Central memory CD8-positive, alpha-beta T cell (primary cell): ENCODE data around the gene ITFG1.
"Not testable (repeated sequence)": the region's sequence is repeated elsewhere in the genome, so short reads cannot be mapped to it uniquely, and the experiment has no call there.

Experiments used
- ATAC-seq: fragments of 150-1000 bp; cut with Tn5 transposase; replicated peaks from 2 replicates; pipeline ENCODE4 v1.10.0; 2022; ENCODE audit warnings: mild to moderate bottlenecking, moderate FRiP score, moderate number of reproducible peaks; ENCODE audit not compliant: poor library complexity, severe bottlenecking; ENCODE audit errors: extremely low read depth
- DNase-seq, 2 donors: peaks; one replicate each; pipeline ENCODE4 v3.0.0; 2021; ENCODE audit warnings: low spot score in 2 of 2
- H3K27ac Mint-ChIP-seq: one replicate; pipeline ENCODE4 v1.8.0; 2022; ENCODE audit warnings: low read depth, mild to moderate bottlenecking, moderate library complexity, mixed read lengths
- H3K27me3 Mint-ChIP-seq: one replicate; pipeline ENCODE4 v1.8.0; 2022; ENCODE audit warnings: mixed read lengths
- H3K36me3 Mint-ChIP-seq: one replicate; pipeline ENCODE4 v1.8.0; 2022; ENCODE audit warnings: mild to moderate bottlenecking, moderate library complexity, mixed read lengths; ENCODE audit not compliant: insufficient read depth
- H3K4me1 Mint-ChIP-seq: one replicate; pipeline ENCODE4 v1.8.0; 2022; ENCODE audit warnings: mixed read lengths
- H3K4me3 Mint-ChIP-seq: one replicate; pipeline ENCODE4 v1.8.0; 2022; ENCODE audit warnings: mild to moderate bottlenecking, moderate library complexity, mixed read lengths
- H3K9me3 Mint-ChIP-seq: one replicate; pipeline ENCODE4 v1.8.0; 2022; ENCODE audit warnings: mixed read lengths

The ITFG1 gene

DNA sequence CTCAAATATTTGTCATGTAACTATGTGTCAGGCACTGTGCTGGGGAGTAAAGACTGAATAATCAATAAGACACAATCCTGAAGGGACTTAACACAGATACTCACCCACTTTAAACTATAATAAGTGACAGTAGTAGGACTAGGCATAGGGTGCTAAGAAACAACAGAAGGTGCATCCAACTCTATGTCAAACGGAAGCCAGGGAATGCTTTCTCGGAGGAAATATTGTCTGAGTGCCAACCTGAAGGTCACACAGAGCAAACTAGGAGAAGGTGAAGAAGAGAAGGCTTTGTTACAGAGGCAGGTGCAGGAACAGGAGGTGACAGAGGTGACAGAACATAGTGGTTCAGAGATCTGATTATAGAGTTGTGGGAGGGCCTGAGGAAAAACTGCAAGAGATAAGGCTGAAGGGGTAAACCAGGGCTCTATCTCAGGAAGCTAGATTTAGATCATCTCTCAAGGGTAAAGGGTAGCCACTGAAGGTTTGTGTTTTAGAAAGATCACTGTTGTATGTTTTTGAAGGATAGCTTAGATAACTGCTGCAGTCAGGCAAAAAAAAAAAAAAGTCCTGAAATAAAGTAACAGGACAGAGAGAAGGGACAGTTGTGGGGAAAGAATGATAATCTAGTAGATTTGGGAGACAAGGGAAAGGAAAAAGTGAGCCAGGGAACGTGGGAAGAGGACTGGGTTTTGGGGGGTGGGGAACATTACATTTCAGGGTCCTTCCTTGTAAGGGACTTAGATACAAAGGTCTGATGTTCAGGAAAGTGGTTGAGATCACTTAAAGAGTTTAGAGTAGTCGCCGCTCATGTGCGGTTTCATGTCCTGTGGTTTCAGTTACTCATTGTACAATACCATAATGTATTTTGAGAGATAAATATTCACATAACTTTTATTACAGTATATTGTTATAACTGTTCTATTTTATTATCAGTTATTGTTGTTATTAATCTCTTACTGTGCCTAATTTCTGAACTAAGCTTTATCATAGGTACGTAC is 231.5 kb downstream of the ITFG1 start:
- peaks cover 10% of the 10 kb centered on the region for H3K36me3 Mint-ChIP-seq
- DNase-seq (no peak), ATAC-seq (no peak)
- no peaks in the 10 kb centered on the region for H3K9me3 Mint-ChIP-seq
- H3K4me1 Mint-ChIP-seq, result peaks cover 5% of the 10 kb centered on the region
- no peaks in the 10 kb centered on the region for H3K27me3 Mint-ChIP-seq
- H3K4me3 Mint-ChIP-seq, result no peak overlapping the region
- no peak overlapping the region for H3K27ac Mint-ChIP-seq

GRCh38 chr16:47228241-47228640 is 232.6 kb downstream of the ITFG1 start:
- Mint-ChIP-seq H3K4me3 (no peak overlapping the region), H3K27ac (no peak overlapping the region), H3K27me3 (no peaks in the 10 kb centered on the region), H3K36me3 (peaks cover 10% of the 10 kb centered on the region), H3K4me1 (peaks cover 5% of the 10 kb centered on the region), H3K9me3 (no peaks in the 10 kb centered on the region)
- DNase-seq, result no peak
- ATAC-seq, result no peak

DNA sequence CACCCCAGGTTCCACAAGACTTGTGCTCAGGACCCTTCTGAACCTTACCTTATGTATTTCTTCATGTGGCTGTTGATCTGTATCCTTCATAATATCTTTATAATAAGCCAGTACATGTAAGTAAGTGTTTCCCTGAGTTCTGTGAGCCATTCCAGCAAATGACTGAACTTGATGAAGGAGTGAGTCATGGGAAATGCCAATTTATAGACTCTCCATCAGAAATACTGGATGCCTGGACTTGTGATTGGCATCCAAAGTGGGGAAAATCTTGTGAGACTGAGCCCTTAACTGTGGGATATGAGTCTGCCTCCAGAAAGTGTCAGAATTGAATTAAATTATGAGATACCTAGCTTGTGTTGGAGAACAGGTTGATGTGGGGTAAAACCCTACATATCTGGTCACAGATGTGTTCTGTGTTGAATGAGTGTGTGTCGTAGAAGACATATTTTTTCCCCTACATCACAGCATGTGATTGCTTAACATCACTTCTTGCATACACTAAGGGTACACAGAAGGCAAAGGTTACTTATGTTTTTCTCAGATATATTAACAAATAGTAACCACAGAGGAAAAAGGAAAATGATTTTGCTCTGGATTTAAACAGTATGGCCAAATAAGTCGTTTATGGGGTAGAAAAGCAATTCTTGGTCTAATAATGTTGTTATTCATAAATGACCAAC is 247.0 kb downstream of the ITFG1 start:
- H3K27ac Mint-ChIP-seq, result no peak overlapping the region
- H3K9me3 Mint-ChIP-seq, result no peaks in the 10 kb centered on the region
- no peaks in the 10 kb centered on the region for H3K4me1 Mint-ChIP-seq
- DNase-seq (no peak), ATAC-seq (no peak)
- peaks cover 20% of the 10 kb centered on the region for H3K36me3 Mint-ChIP-seq
- H3K27me3 Mint-ChIP-seq, result no peaks in the 10 kb centered on the region
- no peak overlapping the region for H3K4me3 Mint-ChIP-seq

DNA sequence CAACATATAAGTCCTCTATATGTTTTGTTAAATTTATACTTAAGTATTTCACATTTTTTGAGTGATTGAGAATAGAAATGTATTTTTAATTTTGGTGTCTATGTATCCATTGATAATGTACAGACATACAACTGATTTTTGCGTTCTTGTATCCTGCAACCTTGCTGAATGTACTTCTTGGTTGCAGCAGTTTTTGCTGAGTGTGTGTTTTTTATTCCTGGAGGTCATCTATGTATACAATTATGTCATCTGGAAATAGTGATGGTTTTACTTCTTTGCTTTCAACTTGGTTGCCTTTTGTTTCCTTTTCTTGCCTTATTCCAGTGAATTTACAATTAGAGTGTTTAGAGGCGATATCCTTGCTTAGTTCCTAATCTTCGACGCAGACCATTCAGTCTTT is 249.6 kb downstream of the ITFG1 start:
- no peaks in the 10 kb centered on the region for H3K9me3 Mint-ChIP-seq
- H3K36me3 Mint-ChIP-seq, result peaks cover 12% of the 10 kb centered on the region
- no peak overlapping the region for H3K4me3 Mint-ChIP-seq
- no peak overlapping the region for H3K27ac Mint-ChIP-seq
- ATAC-seq, result no peak
- H3K4me1 Mint-ChIP-seq, result no peaks in the 10 kb centered on the region
- H3K27me3 Mint-ChIP-seq, result no peaks in the 10 kb centered on the region
- no peak for DNase-seq

- Mint-ChIP-seq H3K4me3 (no peak overlapping the region), H3K4me1 (no peaks in the 10 kb centered on the region), H3K36me3 (peaks cover 2% of the 10 kb centered on the region)
Observed at GRCh38 chr16:47204736-47205504, 255.9 kb downstream of the ITFG1 start.

DNA sequence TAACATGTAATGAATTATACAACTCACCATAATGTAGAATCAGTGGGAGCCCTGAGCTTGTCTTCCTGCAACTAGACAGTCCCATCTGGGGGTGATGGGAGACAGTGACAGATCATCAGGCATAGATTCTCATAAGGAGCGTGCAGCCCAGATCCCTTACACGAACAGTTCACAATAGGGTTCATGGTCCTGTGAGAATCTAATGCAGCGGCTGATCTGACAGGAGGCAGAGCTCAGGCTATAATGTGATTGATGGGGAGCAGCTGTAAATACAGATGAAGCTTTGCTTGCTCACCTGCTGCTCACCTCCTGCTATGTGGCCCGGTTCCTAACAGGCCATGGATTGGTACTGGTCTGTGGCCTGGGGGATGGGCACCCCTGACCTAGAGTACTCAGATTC is 257.4 kb downstream of the ITFG1 start:
- H3K27me3 Mint-ChIP-seq, H3K4me1 Mint-ChIP-seq, H3K36me3 Mint-ChIP-seq, ATAC-seq, H3K9me3 Mint-ChIP-seq, H3K27ac Mint-ChIP-seq, H3K4me3 Mint-ChIP-seq, DNase-seq: not testable (repeated sequence)

More at GRCh38 chr16:47204736-47205504, 255.9 kb downstream of the ITFG1 start:
- ATAC-seq (no peak), DNase-seq (no peak)
- Mint-ChIP-seq H3K27me3 (no peaks in the 10 kb centered on the region), H3K9me3 (no peaks in the 10 kb centered on the region), H3K27ac (no peak overlapping the region)

DNA sequence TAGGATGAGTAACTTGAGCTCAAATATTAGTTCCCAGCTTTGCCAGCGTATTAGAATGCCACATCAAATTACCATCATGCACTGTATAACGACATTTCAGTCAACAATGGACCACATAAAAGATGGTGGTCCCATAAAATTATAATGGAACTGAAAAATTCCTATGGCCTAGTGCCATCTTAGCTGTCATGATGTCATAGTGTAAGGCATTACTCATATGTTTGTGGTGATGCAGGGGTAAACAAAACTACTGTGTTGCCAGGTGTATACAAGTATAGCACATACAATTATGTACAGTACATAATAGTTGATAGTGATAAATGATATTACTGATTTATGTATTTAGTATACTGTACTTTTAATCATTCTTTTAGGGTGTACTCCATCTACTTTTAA is 262.7 kb downstream of the ITFG1 start:
- Mint-ChIP-seq H3K36me3 (no peaks in the 10 kb centered on the region), H3K4me3 (no peak overlapping the region)

DNA sequence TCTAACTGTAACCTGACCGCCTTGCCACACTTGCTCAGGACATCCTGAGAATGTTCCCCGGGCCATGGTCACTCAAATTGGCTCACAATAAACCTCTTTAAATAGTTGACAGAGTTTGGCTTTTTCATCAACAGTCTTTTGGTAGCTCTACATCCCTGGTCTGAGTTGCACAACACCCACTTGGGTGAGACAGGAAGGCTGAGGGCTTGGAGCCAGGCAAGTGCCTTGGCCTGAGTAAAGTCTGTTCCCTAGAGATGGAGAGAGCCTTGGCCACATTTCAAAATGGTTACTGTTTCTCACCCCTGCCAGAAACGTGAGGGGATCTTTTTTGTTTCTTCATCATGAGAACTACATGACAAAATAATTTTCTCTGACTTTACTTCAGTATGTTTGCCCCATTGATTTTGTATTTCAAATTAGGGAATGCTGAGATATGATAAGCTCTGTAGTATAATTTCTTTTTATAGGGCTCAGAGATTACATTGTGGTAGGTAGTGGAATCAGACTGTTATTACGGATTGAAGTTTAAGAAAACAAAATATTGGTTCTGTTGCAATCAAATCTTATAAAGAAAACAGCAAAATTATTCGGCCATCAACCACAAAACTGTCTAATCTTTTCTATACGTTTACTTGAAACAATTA is 263.2 kb downstream of the ITFG1 start:
- H3K9me3 Mint-ChIP-seq, result no peaks in the 10 kb centered on the region
- H3K27ac Mint-ChIP-seq, result no peak overlapping the region
- H3K36me3 Mint-ChIP-seq, result no peaks in the 10 kb centered on the region
- DNase-seq (no peak), ATAC-seq (no peak)
- no peaks in the 10 kb centered on the region for H3K4me1 Mint-ChIP-seq
- no peak overlapping the region for H3K4me3 Mint-ChIP-seq
- H3K27me3 Mint-ChIP-seq, result no peaks in the 10 kb centered on the region

More for the DNA sequence above, 262.7 kb downstream of the ITFG1 start:
- ATAC-seq, result no peak
- no peaks in the 10 kb centered on the region for H3K9me3 Mint-ChIP-seq
- no peaks in the 10 kb centered on the region for H3K27me3 Mint-ChIP-seq
- no peak for DNase-seq
- no peaks in the 10 kb centered on the region for H3K4me1 Mint-ChIP-seq
- H3K27ac Mint-ChIP-seq, result no peak overlapping the region

- peak overlapping the region; percentile 14 for H3K27ac Mint-ChIP-seq
- H3K4me1 Mint-ChIP-seq, result no peaks in the 10 kb centered on the region
- H3K27me3 Mint-ChIP-seq, result no peaks in the 10 kb centered on the region
- H3K4me3 Mint-ChIP-seq, result no peak overlapping the region
- DNase-seq, result no peak
- no peak for ATAC-seq
- no peaks in the 10 kb centered on the region for H3K9me3 Mint-ChIP-seq
- peaks cover 1% of the 10 kb centered on the region for H3K36me3 Mint-ChIP-seq
Observed at GRCh38 chr16:47196457-47196856, 264.4 kb downstream of the ITFG1 start.

GRCh38 chr16:47182318-47182717 is 278.5 kb downstream of the ITFG1 start:
- Mint-ChIP-seq H3K36me3 (peaks cover 2% of the 10 kb centered on the region), H3K4me1 (no peaks in the 10 kb centered on the region), H3K27ac (no peak overlapping the region), H3K9me3 (no peaks in the 10 kb centered on the region), H3K4me3 (no peak overlapping the region), H3K27me3 (no peaks in the 10 kb centered on the region)
- ATAC-seq (no peak), DNase-seq (no peak)

- H3K27ac Mint-ChIP-seq, result peak overlapping the region; percentile 25
- not testable (repeated sequence) for H3K9me3 Mint-ChIP-seq, DNase-seq, ATAC-seq, H3K36me3 Mint-ChIP-seq, H3K4me1 Mint-ChIP-seq, H3K27me3 Mint-ChIP-seq, H3K4me3 Mint-ChIP-seq
Observed at GRCh38 chr16:47181066-47181465, 279.8 kb downstream of the ITFG1 start.

DNA sequence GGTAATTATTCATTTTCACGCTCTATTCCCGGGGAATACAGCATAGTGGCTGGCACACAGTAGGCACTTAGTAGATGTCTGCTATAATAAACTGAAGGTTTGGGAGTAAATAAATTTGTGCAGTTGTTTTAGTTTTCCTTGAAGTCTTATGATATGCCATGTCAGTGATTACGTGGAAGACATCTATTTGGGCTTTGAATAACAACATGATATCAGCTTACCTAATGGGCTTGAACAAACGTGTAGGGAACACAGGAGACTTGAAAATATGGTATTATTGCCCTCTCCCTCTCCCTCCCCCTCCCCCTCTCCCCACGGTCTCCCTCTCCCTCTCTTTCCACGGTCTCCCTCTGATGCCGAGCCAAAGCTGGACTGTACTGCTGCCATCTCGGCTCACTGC is 280.8 kb downstream of the ITFG1 start:
- H3K4me1 Mint-ChIP-seq, result no peaks in the 10 kb centered on the region
- H3K27me3 Mint-ChIP-seq, result no peaks in the 10 kb centered on the region
- H3K27ac Mint-ChIP-seq, result no peak overlapping the region
- no peak for ATAC-seq
- no peak for DNase-seq
- H3K36me3 Mint-ChIP-seq, result peaks cover 4% of the 10 kb centered on the region
- no peaks in the 10 kb centered on the region for H3K9me3 Mint-ChIP-seq
- no peak overlapping the region for H3K4me3 Mint-ChIP-seq
